Measurements from ENCODE around the gene DRD3.

DNA sequence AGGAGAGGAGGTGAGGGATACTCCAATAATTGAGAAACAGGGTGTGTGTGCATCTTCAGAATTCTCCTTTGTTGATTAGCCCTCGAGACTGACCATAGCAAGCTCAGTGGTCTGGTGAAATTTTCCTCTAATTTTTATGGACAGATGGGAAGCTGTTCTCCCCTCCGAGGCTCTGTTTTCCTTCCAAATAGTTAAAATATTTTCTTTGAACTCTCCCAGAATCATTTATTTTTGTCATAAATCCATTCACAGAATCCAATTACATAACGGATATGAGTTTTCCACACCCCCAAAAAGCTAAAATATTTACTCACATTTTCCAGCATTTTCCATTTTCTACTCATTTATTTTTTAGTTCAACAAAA is 85.9 kb downstream of the DRD3 start:
- TF ChIP-seq, protein P1, sequence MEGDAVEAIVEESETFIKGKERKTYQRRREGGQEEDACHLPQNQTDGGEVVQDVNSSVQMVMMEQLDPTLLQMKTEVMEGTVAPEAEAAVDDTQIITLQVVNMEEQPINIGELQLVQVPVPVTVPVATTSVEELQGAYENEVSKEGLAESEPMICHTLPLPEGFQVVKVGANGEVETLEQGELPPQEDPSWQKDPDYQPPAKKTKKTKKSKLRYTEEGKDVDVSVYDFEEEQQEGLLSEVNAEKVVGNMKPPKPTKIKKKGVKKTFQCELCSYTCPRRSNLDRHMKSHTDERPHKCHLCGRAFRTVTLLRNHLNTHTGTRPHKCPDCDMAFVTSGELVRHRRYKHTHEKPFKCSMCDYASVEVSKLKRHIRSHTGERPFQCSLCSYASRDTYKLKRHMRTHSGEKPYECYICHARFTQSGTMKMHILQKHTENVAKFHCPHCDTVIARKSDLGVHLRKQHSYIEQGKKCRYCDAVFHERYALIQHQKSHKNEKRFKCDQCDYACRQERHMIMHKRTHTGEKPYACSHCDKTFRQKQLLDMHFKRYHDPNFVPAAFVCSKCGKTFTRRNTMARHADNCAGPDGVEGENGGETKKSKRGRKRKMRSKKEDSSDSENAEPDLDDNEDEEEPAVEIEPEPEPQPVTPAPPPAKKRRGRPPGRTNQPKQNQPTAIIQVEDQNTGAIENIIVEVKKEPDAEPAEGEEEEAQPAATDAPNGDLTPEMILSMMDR (conservative IDR thresholded peaks at IDR 0.05 in 1 of 2, IDR thresholded peaks at IDR 0.05 in 1 of 2; ENCODE audit: low read depth in 1 of 2, low read length in 2 of 2), result no peak
- no peak for TF ChIP-seq EZH2 (IDR thresholded peaks at IDR 0.05; ENCODE audit: low read length, missing control alignments)
